ENCODE results near the gene CDK5R1. TPM values are rescaled to one million over a fixed set of nuclear protein-coding genes. Genes with fewer than 3 reads are reported as not detected.
"Not testable (repeated sequence)": the region's sequence is repeated elsewhere in the genome, so short reads cannot be mapped to it uniquely, and the experiment has no call there.

Gene CDK5R1
- total RNA-seq, 3 donors from 2014 or later (not counting 1 experiment from before 2014, with no cell fraction given): 3.7 to 12.3 (median 7.4) TPM

- H3K36me3 ChIP-seq (ENCODE audit: control insufficient read depth, insufficient read depth, low read length): no peaks in the 10 kb centered on the region
- 30% methylated on average over 11 of the region's 11 CpGs for WGBS (ENCODE audit: insufficient coverage)
- Mint-ChIP-seq H3K9me3 (no peaks in the 10 kb centered on the region), H3K27ac (peak overlapping the region; percentile 91 to 97), H3K36me3 (no peaks in the 10 kb centered on the region), H3K4me3 (peak overlapping the region; percentile 61), H3K4me1 (peaks cover 80% of the 10 kb centered on the region in 2 donors), H3K27me3 (ENCODE audit: low read depth in 2 of 2) (no peaks in the 10 kb centered on the region)
- H3K9me3 ChIP-seq (ENCODE audit: control insufficient read depth, insufficient read depth, low read length): no peaks in the 10 kb centered on the region
- peak overlapping the region; percentile 74 for H3K27ac ChIP-seq (ENCODE audit: low read length)
- ATAC-seq (peak; percentile 41 to 65 (median 54)), DNase-seq (peak in 1 of 2 donors; percentile 76)
- intact Hi-C loops (cut with micrococcal nuclease): loop anchor here (1.0 kb wide), 1 partner anchor 20 kb away; no protein-coding TSS in a partner anchor
- H3K4me1 ChIP-seq (ENCODE audit: control insufficient read depth, insufficient read depth, low read length): peaks cover 84% of the 10 kb centered on the region
- no peaks in the 10 kb centered on the region for H3K27me3 ChIP-seq (ENCODE audit: control insufficient read depth, insufficient read depth, low read length)
- H3K4me3 ChIP-seq (ENCODE audit: low read length): no peak overlapping the region
- TF ChIP-seq CTCF (IDR thresholded peaks at IDR 0.05): no peak
Measured at GRCh38 chr17:32523017-32523680, 36.4 kb downstream of the CDK5R1 start.

GRCh38 chr17:32523827-32524552 lies 37.2 kb downstream of the CDK5R1 start:
- DNase-seq: peak in 1 of 2 donors; percentile 74
- no peaks in the 10 kb centered on the region for H3K27me3 ChIP-seq (ENCODE audit: control insufficient read depth, insufficient read depth, low read length)
- no peaks in the 10 kb centered on the region for H3K36me3 Mint-ChIP-seq
- H3K27me3 Mint-ChIP-seq (ENCODE audit: low read depth in 2 of 2): no peaks in the 10 kb centered on the region
- no peak overlapping the region for H3K4me3 ChIP-seq (ENCODE audit: low read length)
- WGBS (ENCODE audit: insufficient coverage): 26% methylated on average over 10 of the region's 12 CpGs
- peak overlapping the region; percentile 74 for H3K27ac ChIP-seq (ENCODE audit: low read length)
- H3K9me3 ChIP-seq (ENCODE audit: control insufficient read depth, insufficient read depth, low read length): no peaks in the 10 kb centered on the region
- intact Hi-C loops (cut with micrococcal nuclease): loop anchor here (1.0 kb wide), 1 partner anchor 21 kb away; no protein-coding TSS in a partner anchor
- H3K9me3 Mint-ChIP-seq: no peaks in the 10 kb centered on the region
- H3K4me1 Mint-ChIP-seq: peaks cover 80% of the 10 kb centered on the region in 2 donors
- peak; percentile 28 to 62 (median 48) for ATAC-seq
- H3K4me3 Mint-ChIP-seq: peak overlapping the region; percentile 61
- H3K36me3 ChIP-seq (ENCODE audit: control insufficient read depth, insufficient read depth, low read length): no peaks in the 10 kb centered on the region
- TF ChIP-seq CTCF (IDR thresholded peaks at IDR 0.05): no peak
- H3K4me1 ChIP-seq (ENCODE audit: control insufficient read depth, insufficient read depth, low read length): peaks cover 84% of the 10 kb centered on the region
- H3K27ac Mint-ChIP-seq: peak overlapping the region; percentile 91 to 97

DNA sequence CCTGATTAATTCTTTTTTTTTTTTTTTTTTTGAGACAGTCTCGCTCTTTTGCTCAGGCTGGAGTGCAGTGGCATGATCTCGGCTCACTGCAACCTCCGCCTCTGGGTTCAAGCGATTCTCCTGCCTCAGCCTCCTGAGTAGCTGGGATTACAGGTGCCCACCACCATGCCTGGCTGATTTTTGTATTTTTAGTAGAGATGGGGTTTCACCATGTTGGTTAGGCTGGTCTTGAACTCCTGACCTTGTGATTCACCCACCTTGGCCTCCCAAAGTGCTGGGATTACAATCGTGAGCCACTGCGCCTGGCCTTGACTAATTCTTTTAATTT lies 37.7 kb downstream of the CDK5R1 start:
- H3K36me3 Mint-ChIP-seq; DNase-seq; H3K27me3 ChIP-seq (ENCODE audit: control insufficient read depth, insufficient read depth, low read length); ATAC-seq; H3K9me3 Mint-ChIP-seq; H3K27me3 Mint-ChIP-seq (ENCODE audit: low read depth in 2 of 2); H3K9me3 ChIP-seq (ENCODE audit: control insufficient read depth, insufficient read depth, low read length); intact Hi-C loops (cut with micrococcal nuclease); H3K36me3 ChIP-seq (ENCODE audit: control insufficient read depth, insufficient read depth, low read length); H3K4me3 ChIP-seq (ENCODE audit: low read length): not testable (repeated sequence)
- peak overlapping the region; percentile 91 to 97 for H3K27ac Mint-ChIP-seq
- peak overlapping the region; percentile 61 for H3K4me3 Mint-ChIP-seq
- 69% methylated on average over 2 of the region's 6 CpGs for WGBS (ENCODE audit: insufficient coverage)
- Histone ChIP-seq H3K4me1 (ENCODE audit: control insufficient read depth, insufficient read depth, low read length) (peaks cover 87% of the 10 kb centered on the region), H3K27ac (ENCODE audit: low read length) (peak overlapping the region; percentile 74)
- H3K4me1 Mint-ChIP-seq: peaks cover 81 to 82% of the 10 kb centered on the region in 2 donors

DNA sequence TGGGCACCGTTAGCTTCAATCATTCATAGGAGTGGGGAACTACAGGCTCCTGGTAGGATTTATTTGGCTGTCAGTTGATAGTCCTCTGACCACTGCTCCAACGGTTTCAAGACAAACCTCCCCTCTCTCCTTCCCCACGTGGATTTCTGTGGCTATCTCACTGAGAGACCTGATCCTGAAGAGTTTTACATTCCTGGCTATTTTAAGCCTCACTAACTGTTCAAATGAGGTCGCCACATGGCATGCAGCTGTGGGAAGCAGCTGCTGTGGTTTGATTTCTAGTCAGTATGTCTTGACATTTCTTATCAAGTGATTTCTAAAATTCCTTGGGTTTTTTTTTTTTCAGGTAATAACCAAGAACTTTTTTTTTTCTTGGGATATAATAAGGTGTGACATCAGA lies 38.3 kb downstream of the CDK5R1 start:
- Histone ChIP-seq H3K27ac (ENCODE audit: low read length) (no peak overlapping the region), H3K4me3 (ENCODE audit: low read length) (no peak overlapping the region), H3K27me3 (ENCODE audit: control insufficient read depth, insufficient read depth, low read length) (no peaks in the 10 kb centered on the region), H3K4me1 (ENCODE audit: control insufficient read depth, insufficient read depth, low read length) (peaks cover 86% of the 10 kb centered on the region), H3K36me3 (ENCODE audit: control insufficient read depth, insufficient read depth, low read length) (no peaks in the 10 kb centered on the region), H3K9me3 (ENCODE audit: control insufficient read depth, insufficient read depth, low read length) (no peaks in the 10 kb centered on the region)
- peaks cover 79 to 82% of the 10 kb centered on the region in 2 donors for H3K4me1 Mint-ChIP-seq
- DNase-seq (no peak), ATAC-seq (no peak)
- intact Hi-C loops (cut with micrococcal nuclease): no loop called here
- no peak for TF ChIP-seq CTCF (IDR thresholded peaks at IDR 0.05)
- H3K27me3 Mint-ChIP-seq (ENCODE audit: low read depth in 2 of 2): no peaks in the 10 kb centered on the region
- peak overlapping the region; percentile 91 to 97 for H3K27ac Mint-ChIP-seq
- H3K4me3 Mint-ChIP-seq: peak overlapping the region; percentile 31
- WGBS (ENCODE audit: insufficient coverage): 56% methylated on average over 3 of the region's 4 CpGs
- no peaks in the 10 kb centered on the region for H3K36me3 Mint-ChIP-seq
- H3K9me3 Mint-ChIP-seq: no peaks in the 10 kb centered on the region

Data from natural killer cell (primary cell).